Fibroblast of skin of right quadriceps (primary cell): ENCODE measurements around the gene SCARB1.

Source experiments
- DNase-seq: peaks from one replicate; pipeline ENCODE4 v3.0.0-alpha.2; 2013

The SCARB1 gene

GRCh38 chr12:124817076-124818000, 46.3 kb downstream of the SCARB1 start:
- no peak for DNase-seq

DNA sequence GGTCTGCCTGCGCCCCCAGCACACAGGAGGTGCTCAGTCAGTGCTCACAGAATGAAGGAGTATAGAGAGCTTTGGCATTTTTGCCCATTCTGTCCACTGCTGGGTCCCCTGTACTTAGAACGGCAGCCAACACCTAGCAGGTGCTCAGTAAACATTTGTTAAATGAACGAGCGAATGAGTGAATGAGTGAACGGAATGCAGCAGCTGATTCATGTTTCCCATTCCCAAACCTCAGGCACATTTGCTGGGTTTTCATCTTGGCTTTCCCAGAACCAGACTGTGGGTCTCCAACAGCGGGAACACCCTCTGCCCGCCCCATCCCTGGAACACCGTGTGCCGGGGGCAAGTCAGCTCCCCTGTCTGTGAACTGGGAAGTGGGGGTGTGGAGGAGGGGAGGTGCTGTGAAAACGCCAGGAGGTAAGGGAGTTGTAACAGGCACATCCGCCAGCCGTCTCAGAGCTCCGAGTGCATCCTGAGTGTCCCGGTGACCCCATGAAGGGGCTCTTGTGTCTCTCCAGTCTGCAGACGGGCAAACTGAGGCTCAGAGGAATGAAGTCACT, 47.3 kb downstream of the SCARB1 start:
- DNase-seq, result no peak

- DNase-seq, result no peak
Measured at GRCh38 chr12:124814741-124815613, 48.7 kb downstream of the SCARB1 start.

GRCh38 chr12:124813782-124814181, 49.9 kb downstream of the SCARB1 start:
- no peak for DNase-seq

GRCh38 chr12:124812979-124813378, 50.7 kb downstream of the SCARB1 start:
- DNase-seq, result no peak

DNA sequence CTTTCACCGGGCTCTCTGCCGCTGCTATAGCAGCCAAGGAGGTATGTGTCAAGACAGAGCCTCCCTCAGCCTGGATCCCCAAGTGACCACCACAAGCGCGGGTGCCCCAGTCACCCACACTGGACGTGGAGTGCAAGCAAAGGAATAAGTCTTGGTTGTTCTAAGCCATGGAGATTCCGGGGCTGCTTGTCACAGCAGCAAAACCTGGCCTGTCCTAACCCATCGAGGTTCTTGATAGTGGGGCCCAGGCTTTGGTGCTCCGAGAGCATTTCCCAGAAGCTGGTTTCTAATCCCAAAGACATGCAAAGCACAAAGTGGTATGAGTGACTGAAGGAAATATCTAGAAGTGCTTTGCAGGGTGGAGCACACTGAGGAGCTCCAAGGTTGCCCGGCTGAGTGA, 51.3 kb downstream of the SCARB1 start:
- no peak for DNase-seq

GRCh38 chr12:124811633-124812032, 52.0 kb downstream of the SCARB1 start:
- DNase-seq, result no peak

GRCh38 chr12:124809878-124810277, 53.8 kb downstream of the SCARB1 start:
- no peak for DNase-seq

DNA sequence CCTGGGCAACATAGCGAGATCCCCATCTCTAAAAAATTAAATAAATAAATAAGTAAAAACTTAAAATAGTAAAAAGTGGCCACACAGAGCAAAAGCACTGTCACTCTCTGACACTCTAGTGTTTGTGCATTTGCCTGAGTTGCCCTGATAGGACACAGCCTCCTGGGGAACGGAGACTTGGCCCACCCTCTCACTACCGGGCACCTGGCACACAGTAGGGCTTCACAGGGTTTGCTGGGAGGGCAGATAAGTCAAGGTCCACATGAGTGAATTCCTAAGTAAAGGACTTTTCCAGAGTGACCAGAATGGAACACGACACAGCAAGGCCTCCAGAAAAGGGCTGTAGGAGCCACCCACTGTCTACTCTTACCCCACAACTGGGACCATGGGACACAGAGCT, 54.3 kb downstream of the SCARB1 start:
- DNase-seq, result no peak

DNA sequence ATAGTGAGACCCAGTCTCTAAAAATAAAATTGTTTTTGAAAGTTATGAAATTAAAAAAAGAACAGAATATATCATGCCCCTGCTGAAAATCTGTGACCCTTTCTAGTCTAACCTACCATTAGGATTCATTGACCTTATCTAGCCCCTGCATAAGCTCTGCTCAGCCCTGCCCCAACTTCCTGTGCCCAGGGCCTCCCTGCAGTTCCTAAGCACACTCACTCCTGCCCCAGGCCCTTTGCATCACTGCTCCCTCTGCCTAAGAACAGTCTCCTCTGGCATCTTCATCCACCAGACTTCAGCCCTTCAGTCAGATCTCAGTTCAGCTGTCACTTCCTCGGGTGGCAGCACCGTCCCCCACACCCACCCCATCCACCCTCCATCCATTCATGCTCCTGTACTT, 55.4 kb downstream of the SCARB1 start:
- no peak for DNase-seq

DNA sequence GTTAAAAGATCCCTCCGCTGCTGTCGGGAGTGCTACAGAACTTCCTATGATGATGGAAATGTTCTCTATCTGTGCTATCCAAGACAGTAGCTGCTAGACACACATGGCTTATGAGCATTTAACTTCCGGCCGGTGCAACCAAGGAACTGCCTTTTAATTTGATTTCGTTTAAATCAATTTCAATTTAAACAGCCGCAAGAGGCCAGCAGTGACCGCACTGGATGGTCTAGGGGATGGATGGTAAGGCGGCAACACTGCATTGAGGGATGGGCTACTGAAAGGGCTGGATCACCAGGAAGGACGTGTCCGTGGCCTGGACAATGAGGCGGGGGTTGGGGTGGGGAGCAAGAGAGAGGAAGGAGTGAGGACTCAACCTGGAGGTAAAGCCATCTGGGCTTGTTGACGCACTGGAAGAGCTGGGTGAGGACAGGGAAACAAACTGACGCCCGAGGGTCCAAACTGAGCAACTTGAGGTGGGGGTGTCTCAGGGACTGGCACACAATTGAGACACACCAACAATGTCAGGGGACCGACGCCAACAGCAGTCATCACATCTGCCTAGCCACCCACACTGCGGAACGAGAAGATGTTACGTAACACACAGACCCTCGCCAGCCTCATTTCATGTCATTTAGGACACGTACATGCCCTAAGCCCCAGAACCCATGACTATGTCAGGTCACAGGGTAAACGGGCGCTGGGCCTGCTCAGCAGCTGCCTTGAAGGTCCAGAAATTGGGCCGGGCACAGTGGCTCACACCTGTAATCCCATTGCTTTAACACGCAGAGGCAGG, 57.6 kb downstream of the SCARB1 start:
- DNase-seq, result no peak

DNA sequence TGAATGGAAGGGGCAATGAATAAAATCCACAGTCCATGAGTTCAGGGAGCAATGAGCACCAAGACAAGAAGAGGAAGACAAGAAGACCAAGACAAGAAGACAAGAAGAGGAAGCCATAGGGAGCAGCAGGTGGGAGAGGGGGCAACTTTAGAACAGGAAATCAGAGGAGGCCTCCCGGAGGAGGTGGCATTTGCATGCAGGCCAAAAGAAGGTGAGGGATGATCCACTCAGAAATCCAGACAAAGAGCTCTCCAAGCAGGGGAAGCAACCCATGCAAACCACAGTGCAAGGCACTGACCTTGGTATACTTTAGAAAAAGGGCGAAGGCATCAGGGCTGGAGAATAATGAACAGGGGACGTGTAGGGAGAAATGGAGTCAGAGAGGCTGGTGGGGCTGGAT, 58.6 kb downstream of the SCARB1 start:
- DNase-seq, result no peak

DNA sequence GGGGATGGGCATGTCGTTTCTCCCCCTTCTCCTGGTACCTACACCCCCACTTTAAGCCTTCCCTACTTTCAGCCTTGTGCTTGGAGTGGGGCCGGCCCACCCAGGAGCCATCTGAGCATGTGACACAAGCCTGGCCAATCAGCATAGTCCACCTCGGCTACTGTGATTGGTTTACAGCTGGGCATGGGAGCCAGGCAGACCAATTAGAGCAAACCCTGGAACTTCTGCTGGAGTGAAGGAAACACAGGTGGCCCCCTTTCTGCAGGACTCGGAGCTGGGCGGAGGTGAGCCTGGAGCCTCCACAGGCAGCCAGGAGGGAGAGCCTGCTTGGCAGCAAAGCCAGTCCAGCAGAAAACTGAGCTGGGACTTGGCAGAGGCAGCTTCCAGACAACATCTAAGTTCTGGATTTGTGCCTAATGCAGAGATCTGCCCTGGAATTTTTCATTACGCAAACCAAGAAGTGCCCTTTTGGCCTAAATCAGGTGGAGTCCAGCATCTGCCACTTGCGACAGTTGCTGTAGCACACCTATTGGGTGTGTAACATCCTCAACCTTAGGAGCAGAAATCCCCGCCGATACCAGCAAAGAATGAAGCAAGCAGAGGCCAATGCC, 59.5 kb downstream of the SCARB1 start:
- peak; percentile 9 for DNase-seq

DNA sequence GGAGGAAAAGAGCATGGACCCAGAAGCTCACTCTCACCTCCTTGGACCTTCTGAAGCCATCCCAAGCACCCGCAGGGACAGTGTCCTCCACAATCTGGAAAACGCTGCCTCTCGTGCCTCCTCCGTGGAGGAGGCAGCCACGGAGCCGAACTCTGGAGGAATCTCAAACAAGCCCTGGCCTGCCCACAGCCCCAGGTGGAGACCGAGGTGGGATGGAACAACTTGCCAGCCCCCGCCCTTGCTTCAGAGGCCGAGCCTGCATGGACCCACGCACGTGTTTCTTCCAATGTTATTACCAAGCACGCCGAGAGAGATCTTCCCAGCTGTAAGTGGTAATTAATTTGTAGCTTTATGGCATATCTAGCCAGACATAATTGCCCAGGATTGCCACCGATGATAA, 61.3 kb downstream of the SCARB1 start:
- no peak for DNase-seq

DNA sequence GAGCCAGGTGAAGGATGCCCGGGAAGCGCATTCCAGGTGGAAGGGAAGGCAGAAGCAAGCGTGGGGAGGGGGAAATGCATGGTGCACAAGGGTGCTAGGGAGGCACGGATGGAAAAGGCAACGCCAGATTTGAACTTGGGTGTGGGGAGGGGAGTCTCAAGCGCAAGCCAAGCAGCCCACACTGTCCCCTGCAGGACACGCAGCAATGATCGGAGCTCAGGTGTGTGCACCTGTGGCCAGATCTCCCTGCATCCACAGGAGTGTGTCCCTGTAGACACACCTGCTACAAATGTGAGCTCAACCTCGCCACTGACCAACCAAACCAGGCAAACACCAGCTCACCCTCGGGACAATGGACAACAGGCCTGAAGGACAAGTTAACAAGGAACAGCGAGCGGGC, 63.2 kb downstream of the SCARB1 start:
- DNase-seq, result no peak

DNA sequence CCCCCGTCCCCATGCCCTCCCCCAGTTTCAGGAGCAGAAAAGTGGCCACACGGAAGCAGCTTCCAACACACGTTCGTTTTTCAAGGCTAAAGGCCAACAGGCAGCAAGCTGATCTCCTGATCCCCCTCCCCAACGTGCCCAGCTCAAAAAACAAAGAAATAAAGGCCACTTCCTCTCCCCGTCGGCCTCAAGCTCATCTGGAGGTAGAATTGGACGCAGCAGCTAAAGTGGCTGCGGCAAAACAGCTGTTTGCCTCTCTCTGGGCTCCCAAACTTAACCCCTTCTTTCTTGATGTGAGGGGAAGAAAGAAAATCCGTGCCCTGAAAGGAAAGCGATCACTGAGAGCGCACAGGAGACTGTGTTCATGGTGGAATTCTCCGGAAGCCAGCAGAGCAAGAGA, 66.3 kb downstream of the SCARB1 start:
- no peak for DNase-seq

GRCh38 chr12:124796303-124796960, 67.2 kb downstream of the SCARB1 start:
- no peak for DNase-seq

GRCh38 chr12:124795081-124795948, 68.3 kb downstream of the SCARB1 start:
- no peak for DNase-seq

- peak; percentile 73 for DNase-seq
Measured at GRCh38 chr12:124792961-124793441, 70.7 kb downstream of the SCARB1 start.

DNA sequence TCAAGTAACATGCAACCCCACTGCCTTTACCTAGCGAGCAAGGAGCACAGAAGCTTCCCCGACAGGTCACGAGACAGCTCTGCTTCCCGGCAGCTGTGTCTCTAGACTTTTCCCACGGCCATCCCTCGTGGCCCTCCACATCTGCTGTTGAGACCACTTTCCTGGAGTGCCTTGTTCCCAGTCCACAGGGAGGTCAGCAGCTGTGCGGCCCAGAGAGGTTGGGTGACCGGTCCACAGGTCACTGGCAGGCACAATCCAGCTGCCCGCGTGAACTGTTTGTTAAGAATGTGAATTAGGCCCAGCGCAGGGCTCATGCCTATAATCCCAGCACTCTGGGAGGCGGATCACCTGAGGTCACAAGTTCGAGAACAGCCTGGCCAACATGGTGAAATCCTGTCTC, 71.5 kb downstream of the SCARB1 start:
- no peak for DNase-seq
